ENCODE data around the gene ANKRD17. TPM values are rescaled to one million over a fixed set of nuclear protein-coding genes. Genes with fewer than 3 reads are reported as not detected.

ANKRD17 gene
- total and polyA plus RNA-seq, 9 of the 15 experiments (the other 6 are each of a cell fraction or from before 2014, with no cell fraction given), result 25.5 to 86.9 (median 52.2) TPM

- TF ChIP-seq ELK3 (CRISPR knock-in tag; IDR thresholded peaks at IDR 0.05), result no peak
- no peak for TF ChIP-seq XRCC5 (IDR thresholded peaks at IDR 0.05; ENCODE audit: low read depth, low read length)
- TF ChIP-seq HNRNPK (IDR thresholded peaks at IDR 0.05; ENCODE audit: low read depth, low read length, poor library complexity, severe bottlenecking), result no peak
- TF ChIP-seq TAF1 (IDR thresholded peaks at IDR 0.05; ENCODE audit: control insufficient read depth, extremely low read depth, insufficient read depth, low read length, severe bottlenecking), result peak; percentile 98
- no peak for TF ChIP-seq ZNF766 (CRISPR knock-in tag; conservative IDR thresholded peaks at IDR 0.05)
- TF ChIP-seq PATZ1 (CRISPR knock-in tag; IDR thresholded peaks at IDR 0.05; ENCODE audit: borderline replicate concordance), result no peak
- no peak for TF ChIP-seq ZNF431 (CRISPR knock-in tag; IDR thresholded peaks at IDR 0.05)
- TF ChIP-seq SRSF7 (optimal IDR thresholded peaks at IDR 0.05; ENCODE audit: low read depth, low read length), result no peak
- no peak for TF ChIP-seq CGGBP1 (CRISPR knock-in tag; IDR thresholded peaks at IDR 0.05)
- no peak for TF ChIP-seq ZNF217 (CRISPR knock-in tag; IDR thresholded peaks at IDR 0.05)
- no peak for TF ChIP-seq PCBP2 (IDR thresholded peaks at IDR 0.05; ENCODE audit: low read depth, low read length, poor library complexity, severe bottlenecking)
- TF ChIP-seq NEUROD1 (IDR thresholded peaks at IDR 0.05; ENCODE audit: borderline replicate concordance, low read depth, low read length, partially characterized antibody), result peak; percentile 67
- TF ChIP-seq THAP7 (CRISPR knock-in tag; IDR thresholded peaks at IDR 0.05), result no peak
- no peak for TF ChIP-seq PRPF4 (IDR thresholded peaks at IDR 0.05; ENCODE audit: insufficient read depth, low read depth, low read length, poor library complexity, severe bottlenecking)
- no peak for TF ChIP-seq L3MBTL2 (IDR thresholded peaks at IDR 0.05)
- TF ChIP-seq ZNF551 (CRISPR knock-in tag; IDR thresholded peaks at IDR 0.05), result no peak
- TF ChIP-seq SNIP1 (IDR thresholded peaks at IDR 0.05; ENCODE audit: low read depth), result no peak
- TF ChIP-seq NR3C1 (CRISPR knock-in tag; IDR thresholded peaks at IDR 0.05), result no peak
- peak; percentile 92 for TF ChIP-seq GABPA (tag; conservative IDR thresholded peaks at IDR 0.05; ENCODE audit: low read depth)
- peak in 2 of 3 experiments; percentile 72 to 94 for TF ChIP-seq YY1 (IDR thresholded peaks at IDR 0.05; ENCODE audit: borderline replicate concordance in 1 of 3, control insufficient read depth in 1 of 3, extremely low read depth in 1 of 3, insufficient read depth in 3 of 3, insufficient read length in 1 of 3, insufficient replicate concordance in 2 of 3, low read depth in 1 of 3, low read length in 2 of 3)
Measured at GRCh38 chr4:73222466-73223257, 35.9 kb downstream of the ANKRD17 start (continued).
